GM21390 (cell line): Measurements from ENCODE around the gene RMI2.

Experiments
- ATAC-seq: cut with Tn5 transposase; IDR thresholded peaks from one replicate; pipeline ENCODE4 v1.9.1; 2021; ENCODE audit not compliant: unreplicated experiment

RMI2 gene

DNA sequence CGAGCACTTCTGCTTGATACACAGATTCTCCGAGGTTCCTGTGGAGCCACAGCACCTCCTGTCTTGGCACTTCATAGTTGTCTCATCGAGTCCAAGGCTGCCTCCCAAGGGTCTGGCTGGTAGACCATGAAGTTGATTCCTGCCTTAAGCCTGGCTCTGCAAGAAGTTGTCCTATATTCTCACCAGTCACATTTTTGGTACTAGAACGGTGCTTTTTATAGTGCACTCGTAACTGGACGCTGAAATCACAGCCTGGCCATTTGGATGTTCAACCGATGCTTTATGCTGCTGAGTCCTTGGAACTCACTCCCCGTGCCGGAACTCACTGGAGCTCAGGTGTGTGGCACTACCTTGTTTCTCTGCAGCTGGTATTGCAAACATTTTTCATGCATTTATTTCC, 35.6 kb downstream of the RMI2 start:
- no peak for ATAC-seq

DNA sequence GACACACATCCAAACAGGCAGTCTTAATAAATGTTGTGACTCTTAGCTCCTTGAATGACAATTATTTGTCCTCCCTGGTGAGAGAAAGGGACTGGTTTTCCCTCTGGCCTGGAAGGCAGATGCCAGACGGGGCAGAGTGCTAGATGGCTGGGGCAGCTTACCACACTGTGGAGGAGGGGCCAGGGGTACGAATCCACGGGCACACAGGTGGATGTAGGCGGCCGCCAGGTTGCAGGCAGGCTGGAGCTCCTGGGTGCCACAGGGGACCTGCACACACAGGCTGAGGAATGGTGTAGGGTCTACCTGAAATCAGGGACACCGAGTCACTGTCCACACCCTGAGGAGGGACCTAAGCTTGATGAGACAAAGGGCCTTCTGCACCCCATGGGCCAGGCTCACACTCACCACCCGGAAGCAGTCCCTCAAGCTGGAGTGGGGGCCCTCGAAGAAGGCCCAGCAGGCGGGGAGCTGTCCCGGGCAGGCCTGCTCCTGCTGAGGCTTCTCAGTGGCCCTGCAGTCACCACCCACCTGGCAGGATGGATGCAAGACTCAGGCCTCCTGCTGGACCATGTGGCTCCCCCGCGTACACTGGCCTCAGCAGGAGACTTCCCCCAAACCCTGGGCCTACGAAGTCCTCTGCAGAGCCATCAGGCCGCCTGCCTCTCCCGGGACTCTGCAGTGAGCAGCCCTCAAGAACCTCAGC, 38.4 kb downstream of the RMI2 start:
- ATAC-seq: no peak

DNA sequence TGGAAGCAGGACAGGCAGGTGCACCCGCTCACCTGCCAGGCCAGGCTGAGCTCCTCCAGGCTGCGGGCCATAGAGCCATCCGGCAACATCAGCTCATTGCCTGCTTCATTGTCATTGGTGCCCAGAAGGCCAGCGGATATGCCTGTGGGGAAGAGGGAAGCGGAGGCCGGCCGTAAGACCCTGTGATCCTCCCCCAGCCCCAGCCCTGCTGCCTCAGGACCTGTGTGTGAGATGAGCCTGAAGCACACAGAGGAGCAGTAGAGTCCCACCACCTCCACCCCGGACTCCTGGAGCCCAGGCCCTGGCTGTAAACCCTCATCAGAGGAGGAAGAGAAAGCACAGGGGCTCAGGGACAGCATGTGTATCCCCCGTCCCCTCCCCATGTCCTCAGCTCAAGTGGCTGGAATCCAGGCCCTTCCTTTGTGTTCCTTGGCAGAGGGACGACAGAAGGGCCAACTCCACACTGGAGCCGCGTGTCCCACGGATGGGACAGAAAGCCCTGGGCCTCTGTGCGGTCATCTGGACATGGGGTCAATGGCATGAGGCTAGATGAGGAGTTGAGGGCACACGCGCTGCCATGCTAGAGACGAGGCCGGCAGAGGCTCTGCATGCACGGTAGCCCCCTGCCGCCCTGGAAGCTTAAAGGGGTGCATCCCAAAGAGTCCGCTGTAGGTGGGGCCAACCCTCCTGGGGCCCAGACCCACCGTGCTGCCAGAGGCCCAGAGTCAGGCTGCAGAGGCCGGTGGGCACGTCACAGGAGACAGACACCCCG, 39.1 kb downstream of the RMI2 start:
- ATAC-seq: no peak

DNA sequence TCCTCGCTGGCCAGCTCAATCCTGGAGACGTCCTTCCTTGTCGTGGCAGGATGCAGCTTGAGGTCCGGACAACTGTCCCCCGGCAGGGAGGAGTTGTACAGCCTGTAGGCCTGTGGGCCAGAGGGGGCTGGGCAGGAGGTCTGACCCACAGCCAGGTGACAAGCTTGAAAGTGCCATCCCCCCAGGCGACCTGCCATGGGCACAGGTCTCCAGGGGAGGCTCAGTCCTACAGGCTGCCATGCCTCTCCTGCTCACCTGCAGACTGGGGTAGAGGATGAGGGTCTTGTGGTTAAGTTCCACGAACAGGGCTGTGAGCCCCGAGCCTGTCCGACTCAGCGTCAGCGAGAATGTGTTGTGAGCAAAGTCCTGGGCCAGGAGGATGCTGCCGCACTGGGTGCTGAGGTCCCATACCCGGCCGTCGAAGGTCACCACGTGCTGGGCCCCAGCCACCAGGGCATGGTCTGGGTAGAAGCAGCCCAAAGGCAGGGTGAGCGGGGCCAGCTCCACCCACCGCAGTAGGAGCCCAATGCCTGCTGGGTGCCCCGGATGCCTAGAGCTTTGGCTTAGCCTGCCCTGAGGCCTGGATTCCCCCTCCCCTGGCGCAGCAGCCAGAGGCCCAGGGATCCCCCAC, 39.8 kb downstream of the RMI2 start:
- ATAC-seq: no peak

DNA sequence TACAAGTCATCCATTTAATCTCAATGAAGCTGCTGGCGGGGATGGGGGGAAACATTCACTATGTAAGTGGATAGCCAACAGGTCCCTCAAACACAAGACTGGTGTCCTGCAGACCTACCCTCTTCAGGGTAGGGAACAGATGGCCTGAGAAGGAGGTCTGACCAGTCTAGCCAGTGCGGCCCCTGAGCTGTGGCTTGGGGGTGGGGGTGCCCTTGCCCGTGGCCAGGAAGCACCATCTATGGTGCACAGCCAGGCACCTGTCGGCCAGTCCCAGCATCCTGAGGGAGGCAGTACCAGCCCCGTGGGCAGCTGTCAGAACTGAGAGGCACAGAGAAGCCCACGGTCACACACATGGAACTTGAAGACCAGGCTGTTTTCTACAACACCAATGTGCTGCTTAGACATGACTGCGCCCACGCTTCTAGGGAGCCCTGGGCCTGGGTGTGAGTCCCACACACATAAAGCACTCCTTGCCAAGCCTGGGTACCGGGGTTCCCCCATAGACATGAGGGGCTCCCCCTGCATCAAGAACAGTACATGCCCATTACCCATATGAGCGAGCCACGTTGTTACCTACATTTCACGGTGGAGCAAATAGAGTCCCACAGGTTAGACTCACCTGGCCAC, 40.9 kb downstream of the RMI2 start:
- ATAC-seq: no peak

DNA sequence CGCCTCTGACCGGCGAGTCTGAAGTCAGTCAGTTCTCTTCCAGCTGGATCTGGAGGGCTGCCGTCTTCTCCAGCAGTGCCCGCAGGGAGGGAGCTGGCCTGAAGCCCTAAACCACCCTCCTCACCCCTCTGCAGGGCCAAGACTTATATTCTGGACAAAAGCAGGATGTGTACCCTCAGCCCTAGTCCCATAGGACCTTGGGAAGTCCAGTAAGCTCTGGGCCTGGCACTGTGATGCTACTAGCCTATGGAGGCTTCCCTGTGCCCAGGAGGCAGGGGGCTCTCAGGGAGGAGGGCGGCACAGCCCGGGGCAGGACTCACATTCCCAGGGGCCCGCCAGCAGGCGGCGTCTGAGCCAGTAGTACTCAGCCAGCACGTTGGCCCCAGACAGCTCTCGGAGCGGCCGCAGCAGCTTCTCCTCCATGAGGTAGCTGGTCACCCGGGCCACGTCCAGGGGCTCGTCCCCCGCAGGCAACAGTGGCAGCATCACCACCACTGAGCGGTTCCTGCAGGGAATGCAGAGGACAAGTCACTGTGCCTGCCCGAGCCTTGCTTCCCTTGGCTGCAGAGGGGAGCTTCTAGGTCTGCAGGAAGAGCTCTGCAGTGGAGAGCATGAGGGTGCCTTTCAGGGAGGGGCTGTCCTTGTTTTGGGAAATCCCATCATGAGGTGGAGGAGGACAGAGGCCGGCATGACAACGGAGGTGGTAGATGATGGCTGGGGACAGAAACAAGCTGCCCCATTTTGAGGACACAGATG, 41.7 kb downstream of the RMI2 start:
- no peak for ATAC-seq

DNA sequence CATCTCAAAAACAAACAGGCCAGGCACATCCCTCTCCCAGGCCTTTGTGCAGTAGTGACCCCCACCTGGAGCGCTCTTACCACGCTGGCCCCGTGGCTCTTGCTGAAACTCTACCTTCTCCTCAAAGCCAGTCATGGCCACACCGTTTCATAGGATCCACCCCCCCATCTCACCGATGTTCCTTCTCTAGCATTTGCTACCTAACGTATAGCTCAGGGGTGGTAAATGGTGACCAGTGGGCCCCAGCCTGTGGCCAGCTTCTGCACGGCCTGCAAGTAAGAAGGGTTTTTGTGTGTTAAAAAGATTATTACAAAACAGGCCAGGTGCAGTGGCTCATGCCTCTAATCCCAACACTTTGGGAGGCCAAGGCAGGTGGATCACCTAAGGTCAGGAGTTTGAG, 43.8 kb downstream of the RMI2 start:
- ATAC-seq: no peak

DNA sequence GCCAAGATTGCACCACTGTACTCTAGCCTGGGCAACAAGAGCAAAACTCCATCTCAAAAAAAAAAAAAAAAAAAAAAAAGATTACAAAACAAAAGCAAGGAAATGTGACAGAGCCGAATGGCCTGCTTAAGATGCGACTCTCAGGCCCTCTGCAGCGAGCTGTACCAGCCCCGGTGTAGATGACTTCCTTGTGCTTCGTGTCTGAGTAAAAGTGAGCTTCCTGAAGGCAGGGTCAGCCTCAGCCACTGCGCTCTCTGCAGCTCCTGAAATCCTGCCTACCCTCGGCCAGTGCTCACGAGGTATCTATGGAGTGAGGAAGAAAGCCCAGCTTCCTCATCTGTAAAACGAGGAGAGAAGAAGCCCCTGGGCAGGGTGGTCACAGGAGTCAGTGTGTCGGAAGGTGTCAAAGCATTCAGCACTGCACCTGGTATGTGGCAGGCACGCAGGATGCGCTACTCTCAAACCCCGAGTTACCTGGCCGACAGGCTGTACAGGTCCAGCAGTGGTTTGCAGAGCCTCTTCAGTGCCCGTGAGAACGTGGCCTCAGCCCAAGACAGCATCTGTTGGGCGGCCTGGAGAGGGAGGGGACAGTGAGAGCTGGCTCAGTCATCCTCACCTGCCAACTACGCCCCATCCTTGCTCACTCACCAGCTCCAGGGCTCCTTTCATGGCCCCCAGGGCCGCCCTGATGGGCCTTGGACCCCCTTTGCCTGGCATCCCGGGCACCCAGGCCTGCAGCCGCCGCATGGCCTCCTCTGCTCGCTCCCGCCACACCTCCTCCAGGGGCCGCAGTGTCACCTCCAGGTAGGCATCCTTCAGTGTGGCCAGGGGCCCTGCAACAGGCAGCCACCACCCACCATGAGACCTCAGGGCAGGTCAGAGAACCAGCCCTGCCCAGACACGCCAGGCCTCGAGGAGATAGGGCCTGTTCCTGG, 44.6 kb downstream of the RMI2 start:
- no peak for ATAC-seq

DNA sequence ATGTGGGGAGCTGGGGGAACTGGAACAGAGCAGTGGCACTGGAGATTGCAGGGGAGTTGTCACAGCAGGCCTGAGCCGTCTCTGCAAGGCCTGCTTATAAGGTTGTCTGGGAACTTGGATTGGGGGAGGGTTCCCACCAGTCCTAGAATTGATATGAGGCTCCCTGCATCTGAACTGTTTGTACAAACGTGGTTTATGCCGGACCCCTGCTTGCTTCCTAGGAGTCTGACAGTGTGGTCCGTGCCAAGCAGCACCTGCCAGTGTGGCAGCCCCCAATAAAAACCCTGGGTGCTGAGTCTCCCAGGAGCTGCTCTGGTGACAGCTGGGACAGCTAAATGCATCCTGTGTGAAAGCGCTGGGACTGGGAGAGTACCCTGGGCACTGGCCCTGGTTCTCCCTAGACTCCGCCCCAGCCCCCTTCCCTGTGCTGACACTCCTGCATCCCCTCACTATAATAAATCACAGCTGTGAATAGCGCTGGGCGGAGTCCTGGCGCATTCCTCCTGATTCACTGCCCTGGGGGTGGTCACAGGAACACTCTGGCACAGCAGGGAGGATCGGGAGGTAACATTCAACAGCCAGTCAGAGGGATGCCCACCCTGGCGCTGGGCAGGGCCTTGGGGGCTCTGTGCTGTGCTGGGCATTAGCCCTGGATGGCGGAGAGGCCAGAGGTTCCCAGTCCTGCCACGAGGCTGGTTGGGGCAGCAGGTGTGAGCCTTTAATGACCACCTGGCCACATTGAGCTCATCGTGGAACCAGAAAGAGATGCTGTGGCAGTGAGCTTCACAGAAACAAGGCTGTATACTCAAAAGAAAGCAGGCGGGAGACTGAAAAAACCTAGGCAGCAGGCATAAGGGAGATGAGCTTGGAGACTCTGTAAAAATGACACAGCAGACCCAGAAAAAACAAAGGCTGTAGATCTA, 45.6 kb downstream of the RMI2 start:
- no peak for ATAC-seq

DNA sequence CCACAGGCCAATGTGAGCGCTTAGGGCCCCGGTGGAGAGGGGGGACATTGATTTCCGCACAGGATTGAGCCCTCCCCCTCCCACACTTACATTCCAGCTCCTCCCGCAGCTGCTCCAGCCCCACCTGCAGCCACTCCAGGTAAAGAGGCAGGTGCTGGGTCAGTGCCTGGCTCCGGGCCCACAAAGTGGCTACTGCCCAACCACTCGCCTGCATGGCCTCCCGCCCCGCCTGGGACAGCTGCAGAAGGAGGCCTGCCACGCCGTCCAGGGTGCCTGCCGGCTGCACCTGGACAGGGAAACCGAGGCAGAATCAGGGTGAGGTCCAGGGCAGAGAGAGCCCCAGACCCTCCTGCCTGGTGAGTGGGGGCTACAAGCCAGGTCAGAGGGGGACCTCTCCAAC, 46.3 kb downstream of the RMI2 start:
- ATAC-seq: no peak

DNA sequence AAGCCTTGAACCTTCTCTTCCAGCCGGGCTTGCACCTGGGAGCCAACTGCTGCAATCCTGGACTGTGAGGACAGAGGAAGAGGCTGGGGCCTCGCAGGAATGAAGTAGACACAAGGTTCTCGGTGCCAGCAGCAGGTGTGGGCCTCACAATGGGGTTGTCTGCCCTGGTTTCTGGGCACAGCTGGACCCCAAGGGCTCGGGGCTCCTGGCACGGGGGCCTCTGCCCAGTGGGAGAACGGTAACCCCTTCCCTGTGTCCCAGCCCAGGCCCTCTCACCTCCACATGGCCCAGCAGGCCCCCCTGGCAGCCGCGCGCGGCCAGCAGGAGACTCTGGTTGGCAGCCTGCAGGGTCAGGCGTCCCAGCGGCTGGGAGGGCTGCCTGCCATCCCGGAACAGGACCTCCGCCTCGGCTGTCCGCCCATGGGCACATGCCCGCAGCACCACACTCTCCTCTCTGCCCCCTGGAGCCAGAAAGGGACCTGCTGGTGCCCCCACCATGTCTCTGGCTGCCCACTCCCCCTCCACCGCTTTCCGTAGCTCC, 46.9 kb downstream of the RMI2 start:
- ATAC-seq: no peak

DNA sequence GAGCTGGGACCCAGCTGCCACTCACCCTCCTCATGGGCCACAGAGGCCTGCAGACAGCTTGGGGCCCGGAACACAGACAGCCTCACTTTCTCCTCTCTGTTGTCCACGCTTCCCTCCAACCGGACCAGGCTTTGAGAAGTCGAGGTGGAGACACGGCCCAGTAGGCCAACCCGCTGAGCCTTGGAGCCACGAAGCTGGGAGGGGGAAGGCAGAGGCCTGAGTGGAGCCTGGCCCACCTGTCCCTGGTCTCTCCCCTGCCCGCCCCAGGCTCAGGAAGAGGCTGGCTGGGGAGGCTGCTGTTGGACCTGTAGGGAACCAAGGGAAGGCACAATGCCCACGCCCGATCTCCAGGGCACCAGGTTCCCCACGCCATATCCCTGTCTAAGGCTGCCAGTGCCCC, 48.1 kb downstream of the RMI2 start:
- no peak for ATAC-seq

DNA sequence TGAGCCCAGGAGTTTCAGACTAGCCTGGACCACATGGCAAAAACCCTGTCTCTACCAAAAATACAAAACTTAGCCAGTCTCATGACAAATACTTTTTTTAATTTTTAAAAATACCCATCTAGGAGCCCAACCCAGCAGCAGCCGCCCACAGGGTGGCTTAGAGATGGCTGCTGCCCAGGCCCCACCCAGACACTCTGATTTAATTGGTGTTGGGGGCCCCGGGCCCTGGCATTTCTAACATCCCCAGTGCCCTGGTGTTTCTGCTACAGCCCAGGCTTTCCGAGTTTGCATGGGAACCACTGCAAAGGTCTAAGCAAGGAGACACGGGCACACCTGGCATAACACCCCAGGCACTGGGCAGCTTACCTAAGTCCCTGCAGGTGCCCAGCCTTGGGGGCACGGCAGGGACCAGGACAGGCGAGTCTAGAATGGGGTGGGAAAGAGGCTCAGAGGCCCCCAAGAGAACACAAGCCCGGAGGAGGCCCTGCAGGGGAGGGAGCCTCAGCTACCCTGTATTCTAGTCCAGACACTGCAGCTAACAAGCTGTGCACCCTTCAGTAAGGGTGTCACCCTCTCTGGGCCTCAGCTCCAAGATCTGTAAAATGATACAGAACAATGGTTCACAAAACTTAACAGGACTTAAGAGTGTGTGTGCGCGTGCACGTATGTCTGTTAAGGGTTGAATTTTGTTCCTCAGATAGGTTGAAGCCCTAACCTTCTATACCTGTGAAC, 48.8 kb downstream of the RMI2 start:
- ATAC-seq: no peak

DNA sequence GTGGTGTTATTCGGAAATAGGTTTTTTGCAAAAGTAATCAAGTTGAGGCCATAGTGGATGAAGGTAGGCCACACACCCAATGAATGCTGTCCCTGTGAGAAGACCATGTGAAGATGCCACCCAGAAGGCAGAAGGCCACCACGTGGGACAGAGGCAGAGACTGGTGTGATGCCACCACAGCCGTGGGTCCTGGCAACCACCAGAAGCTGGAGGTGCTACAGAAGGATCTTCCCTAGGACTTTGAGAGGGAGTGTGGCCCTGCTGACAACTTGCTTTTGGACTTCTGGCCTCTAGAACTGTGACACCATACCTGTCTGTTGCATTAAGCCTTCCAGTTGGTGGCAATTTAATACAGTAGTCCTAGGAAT, 49.3 kb downstream of the RMI2 start:
- ATAC-seq: no peak

DNA sequence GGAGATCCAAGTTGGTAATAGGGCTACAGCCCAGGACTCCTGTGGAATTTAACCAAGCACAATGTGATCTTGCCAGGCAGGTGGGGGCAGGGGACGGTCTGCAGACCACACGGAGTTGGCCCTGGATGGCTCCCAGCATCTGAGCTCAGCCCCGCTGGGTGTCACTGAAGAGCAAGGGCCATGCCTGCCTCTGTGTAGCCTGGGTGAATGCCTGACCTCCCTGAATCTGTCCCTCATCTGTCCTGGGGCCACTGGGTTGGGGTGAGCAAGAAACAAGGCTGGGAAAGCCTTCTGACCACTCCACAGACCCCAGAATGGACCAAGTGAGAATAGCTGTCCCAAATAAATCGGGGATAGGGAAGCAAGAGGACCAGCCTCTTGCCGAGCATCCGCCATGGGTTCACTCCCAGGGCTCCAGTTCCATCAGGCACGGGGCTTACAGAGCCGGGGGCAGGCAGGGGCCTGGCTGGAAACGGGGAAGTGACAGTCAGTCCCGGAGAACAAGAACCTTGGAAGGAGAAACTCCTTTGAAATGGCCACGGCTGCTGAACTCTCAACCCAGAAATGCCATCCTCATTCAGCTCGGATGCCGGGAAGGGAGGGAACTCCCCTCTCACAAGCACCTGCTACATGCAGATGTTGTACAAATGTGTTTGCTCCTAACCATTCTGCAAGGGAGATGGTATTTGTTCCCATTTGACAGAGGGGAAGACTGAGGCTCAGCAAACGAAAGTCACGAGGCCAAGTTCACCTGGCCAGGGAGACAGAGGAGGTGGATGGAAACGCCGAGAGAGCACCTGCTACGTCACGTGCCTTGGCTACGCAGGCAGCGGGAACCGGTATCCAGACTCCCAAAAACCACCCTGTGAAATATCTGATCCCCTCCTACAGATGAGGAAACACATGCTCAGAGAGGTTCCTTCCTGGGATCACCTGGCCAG, 50.0 kb downstream of the RMI2 start:
- no peak for ATAC-seq

DNA sequence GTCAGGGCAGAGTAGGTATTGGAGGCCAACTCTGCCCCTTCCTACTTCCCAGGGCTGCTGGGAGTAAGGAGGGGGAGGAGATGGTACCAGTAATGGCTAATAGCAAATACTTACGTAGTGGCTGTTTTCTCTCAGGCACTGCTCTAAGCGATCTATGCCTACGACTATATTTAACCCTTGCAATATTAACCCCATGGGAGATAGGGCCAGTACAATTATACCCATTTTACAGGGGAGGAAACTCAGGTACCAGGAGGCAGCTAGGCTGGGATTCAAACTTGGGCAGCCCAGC, 50.6 kb downstream of the RMI2 start:
- no peak for ATAC-seq
